ENCODE data around the gene DXO.
"Not testable (repeated sequence)": the region's sequence is repeated elsewhere in the genome, so short reads cannot be mapped to it uniquely, and the experiment has no call there.

Gene DXO

DNA sequence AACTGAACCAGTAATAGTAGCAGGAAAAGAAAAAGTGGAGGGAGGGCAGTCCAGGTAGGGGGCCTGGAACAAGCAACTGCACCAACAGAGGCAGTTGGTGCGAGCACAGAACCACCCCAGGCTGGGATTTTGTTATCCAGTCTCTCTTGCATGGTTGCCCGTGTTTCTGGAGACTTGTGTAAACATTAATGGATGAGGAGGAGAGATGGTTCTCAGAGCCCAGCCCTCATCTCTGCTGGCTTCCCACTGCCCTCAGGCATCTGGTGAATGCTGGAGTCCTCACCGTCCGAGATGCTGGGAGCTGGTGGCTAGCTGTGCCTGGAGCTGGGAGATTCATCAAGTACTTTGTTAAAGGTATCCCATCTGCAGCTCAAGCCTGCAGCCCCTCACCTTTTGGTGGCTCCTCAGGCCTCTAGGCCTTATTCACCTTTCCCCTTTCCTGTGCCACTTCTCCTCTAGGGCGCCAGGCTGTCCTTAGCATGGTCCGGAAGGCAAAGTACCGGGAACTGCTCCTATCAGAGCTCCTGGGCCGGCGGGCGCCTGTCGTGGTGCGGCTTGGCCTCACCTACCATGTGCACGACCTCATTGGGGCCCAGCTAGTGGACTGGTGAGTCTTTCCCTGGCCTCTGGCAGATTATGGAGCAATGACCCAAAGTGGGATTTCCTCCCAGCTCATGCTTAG lies 8.4 kb upstream of the DXO start:
- DNase-seq = not testable (repeated sequence)

DNA sequence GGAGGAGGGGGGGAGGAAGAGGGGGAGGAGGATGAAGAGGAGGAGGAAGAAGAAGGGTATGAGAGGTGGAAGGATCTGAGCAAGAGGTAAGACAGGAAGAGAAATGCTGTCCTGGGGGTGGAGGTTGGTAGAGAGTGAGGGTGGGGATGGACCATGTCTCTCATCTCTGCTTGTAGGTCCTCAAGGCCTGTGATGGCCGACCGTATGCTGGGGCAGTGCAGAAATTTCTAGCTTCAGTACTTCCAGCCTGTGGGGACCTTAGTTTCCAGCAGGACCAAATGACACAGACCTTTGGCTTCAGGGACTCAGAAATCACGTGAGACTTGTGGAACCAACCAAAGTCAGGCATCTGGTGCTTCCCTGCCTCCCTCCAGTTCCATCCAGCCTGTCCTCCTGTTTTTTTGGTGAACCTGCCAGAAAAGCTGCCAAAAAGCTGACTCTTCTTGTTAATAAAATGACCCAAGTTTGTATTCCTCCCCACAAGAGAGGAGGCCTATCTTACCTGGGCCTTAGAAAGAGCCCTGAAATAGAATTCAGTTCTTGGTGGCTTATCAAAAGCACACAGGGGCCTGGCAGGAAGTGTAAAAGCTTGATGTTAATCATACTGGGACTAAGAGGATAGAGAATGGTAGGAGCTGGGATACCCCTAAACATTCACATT lies 7.4 kb upstream of the DXO start:
- no peak for DNase-seq

DNA sequence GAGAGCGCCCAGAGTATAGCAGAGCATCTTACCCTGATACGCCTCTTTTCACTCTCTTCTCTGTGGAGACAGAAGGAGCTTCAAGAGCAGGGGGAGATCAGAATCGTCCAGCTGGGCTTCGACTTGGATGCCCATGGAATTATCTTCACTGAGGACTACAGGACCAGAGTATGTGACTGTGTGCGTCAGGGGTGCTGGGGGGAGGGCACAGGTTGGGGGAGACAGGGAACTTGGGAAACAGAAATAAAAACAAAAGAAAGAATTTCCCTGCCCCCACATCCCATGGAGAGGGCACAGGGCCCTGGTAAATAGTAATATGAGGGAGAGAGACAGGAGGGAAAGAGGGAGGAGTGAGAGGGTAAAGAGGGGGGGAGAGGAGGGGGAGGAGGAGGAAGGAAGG lies 6.9 kb upstream of the DXO start:
- DNase-seq = no peak

DNA sequence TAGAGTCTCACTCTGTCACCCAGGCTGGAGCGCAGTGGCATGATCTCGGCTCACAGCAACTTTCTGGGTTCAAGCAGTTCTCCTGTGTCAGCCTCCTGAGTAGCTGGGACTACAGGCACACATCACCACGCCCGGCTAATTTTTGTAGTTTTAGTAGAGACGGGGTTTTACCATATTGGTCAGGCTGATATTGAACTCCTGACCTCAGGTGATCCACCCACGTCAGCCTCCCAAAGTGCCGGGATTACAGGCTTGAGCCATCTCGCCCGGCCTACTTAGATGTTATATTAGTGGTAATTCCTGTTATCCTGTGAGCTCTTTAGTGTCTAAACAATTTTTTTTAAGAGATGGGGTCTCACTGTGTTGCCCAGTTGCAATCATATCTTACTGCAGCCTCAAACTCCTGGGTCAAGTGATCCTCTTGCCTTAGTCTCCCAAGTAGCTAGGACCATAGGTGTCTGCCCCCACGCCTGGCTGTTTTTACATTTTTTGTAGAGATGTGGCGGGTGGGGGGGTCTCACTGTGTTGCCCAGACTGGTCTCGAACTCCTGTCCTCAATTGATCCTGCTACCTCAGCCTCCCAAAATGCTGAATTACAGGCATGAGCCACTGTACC lies 6.0 kb upstream of the DXO start:
- DNase-seq = no peak

DNA sequence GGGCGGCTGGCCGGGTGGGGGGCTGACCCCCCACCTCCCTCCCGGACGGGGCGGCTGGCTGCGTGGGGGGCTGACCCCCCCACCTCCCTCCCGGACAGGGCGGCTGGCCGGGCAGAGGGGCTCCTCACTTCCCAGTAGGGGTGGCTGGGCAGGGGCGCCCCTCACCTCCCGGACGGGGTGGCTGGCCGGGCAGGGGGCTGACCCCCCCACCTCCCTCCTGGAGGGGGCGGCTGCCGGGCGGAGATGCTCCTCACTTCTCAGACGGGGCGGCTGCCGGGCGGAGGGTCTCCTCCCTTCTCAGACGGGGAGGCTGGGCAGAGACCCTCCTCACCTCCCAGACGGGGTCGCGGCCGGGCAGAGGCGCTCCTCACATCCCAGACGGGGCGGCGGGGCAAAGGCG lies 4.1 kb upstream of the DXO start:
- DNase-seq = not testable (repeated sequence)

DNA sequence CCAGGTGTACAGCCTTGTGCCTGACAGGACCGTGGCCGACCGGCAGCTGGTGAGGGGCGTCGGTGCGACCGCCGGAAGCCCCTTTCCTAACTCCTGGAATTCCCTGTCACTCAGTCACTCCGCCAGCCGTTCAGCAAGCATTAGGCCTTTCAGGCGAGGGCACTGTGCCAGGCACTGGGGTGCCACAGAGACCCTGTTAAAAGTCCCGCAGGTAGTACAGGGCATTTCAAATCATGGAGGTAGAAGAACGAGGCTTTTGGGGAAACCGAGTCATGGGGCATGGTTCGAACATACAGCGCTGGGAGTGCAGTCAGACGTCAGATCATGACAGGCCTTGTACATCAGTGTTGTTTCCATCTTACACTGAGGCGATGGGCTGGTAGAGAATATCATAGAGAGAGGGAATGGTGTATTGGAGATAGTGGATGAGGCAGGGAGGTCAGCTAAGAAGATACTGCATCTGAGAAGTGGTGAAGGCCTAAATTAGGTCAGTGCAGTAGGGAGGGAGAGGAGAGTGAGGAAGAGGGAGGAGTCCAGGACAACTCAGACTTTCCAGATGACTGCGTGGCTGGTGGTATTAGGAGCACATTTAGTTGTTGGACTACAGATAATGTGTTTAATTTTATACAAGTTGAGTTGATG lies 892 bp upstream of the DXO start:
- no peak for DNase-seq

DNA sequence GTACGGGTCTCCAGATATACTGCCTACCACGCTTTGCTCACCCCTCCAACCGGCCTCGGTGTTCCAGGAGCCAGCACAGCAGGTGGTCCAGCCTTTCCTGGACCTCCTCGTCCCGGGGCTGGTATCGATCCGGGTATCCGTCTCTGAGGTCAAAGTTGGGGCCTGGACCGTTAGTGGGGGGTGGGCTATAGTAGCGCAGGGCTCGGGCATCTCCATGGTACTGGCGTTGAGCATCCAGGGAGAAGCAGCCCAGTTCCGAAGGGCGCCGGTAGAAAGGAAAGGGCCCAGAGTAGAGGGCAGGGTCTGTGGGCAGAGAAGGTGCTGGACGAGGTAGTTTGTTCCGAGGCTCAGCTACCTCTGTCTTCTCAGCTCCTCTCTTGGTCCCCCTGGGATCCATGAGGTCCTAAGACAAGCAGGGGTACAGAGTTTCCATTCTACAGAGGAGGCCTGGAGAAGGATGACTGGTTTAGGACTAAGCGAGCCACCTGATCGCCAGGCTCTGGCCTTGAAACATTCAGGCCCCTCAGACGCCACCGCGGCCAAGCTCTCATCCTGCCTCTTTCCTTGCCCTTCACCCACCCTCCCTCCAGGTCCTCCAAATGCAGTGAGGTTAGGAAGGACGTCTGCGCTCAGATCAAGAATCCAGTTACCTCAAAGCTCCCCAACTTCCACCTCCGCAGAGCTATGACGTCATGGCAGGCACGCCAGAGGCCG lies 502 bp downstream of the DXO start:
- no peak for DNase-seq

DNA sequence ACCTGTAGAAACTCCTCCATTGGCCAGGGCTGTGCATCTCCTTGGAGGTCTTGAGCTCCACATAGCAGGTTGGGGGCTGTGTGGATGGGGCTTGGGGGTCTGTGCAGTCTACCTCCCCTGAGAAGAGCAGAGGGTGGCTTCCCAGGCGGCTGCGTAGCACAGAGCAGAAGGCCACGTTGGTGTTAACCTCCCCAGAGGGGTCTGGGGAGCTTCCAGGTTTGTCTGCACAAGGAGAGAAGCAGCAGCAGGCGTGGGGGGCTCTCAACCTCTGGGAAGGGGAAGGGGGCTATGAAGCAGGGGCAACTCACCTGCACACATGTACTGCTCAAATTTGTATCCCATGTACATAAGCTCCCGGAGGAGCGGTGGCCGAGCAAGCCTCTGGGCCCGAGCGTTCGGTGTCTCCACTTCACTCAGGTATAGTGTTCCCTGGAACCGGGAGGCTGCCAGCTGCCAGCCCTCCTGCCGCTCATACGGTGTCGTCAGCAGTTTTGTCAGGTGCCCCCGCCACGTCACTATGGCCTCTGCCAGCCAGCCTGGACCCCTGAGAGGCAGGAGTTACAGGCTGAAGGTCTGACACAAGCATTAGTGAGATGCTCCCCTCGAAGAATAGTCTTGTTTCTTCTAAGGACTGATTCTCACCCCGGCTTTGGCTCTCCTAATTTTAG lies 1.2 kb downstream of the DXO start:
- peak in 1 of 56 donors; percentile 10 for DNase-seq

DNA sequence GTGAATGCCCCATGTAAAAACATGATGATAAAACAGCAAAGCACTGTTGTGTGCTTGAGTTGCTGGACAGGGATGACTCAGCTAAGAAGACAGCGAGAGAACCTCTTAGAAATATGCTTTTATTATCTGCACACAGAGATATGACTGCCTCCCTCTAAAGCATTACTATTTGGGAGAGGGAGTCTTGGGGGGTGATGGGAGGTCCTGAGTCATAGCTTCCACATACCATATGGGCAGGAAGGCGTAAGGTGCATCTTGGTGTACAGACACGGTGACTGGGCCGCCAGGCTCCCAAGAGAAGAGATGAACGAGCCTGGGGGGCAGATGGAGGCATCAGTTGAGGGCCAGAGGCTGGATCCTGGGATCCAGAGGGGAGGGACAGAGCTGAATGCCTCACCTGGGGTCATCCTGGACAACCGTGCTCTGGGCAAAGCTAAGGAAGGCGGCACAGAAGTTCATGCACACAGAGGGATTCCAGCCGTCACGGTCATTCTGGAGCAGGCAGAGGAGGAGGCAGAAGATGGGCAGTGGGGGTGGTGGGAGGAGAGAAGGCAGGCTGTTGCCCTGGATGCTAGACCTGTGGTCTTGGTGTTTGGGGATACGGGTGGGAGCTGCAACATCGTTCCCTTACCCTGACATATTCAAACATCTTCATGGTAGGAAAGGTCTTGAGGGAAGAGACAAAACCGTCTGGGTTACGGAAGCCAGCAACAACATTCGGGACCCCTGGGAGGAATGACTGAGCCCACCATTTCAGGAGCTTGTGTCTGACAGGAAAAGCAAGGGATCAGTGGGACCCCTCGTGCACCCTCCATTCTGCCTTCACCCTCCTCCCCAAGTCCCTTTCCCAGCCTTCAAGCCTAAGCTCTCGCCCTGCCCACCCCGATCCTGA lies 2.0 kb downstream of the DXO start:
- no peak for DNase-seq

DNA sequence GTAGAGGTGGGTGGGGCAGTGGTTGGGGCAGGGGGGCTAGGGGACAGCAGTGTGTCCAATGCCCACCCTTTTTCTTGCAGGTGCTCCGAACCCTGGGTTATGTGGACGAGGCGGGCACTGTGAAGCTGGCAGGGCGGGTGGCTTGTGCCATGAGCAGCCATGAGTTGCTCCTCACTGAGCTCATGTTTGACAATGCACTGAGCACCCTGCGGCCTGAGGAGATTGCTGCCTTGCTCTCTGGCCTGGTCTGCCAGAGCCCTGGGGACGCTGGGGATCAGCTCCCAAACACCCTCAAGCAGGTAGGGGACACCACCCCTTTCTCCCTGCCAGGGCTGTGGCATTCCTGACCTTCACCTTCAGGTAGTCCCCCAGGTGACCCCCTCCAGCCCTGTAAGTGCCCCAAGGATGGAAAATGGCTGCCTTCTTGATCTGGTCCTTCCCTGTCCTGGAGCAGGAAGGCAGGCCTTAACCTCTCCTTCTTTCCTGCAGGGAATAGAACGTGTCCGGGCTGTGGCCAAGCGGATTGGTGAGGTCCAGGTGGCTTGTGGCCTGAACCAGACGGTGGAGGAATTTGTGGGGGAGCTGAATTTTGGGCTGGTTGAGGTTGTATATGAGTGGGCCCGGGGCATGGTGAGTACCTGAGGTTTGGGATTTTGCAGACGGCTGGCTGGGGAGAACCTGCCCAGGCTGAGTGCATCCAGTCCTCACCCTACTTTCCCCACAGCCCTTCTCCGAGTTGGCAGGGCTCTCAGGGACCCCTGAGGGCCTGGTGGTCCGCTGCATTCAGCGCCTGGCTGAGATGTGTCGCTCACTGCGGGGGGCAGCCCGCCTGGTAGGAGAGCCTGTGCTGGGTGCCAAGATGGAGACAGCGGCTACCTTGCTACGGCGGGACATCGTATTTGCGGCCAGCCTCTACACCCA lies 2.9 kb downstream of the DXO start:
- no peak for DNase-seq

DNA sequence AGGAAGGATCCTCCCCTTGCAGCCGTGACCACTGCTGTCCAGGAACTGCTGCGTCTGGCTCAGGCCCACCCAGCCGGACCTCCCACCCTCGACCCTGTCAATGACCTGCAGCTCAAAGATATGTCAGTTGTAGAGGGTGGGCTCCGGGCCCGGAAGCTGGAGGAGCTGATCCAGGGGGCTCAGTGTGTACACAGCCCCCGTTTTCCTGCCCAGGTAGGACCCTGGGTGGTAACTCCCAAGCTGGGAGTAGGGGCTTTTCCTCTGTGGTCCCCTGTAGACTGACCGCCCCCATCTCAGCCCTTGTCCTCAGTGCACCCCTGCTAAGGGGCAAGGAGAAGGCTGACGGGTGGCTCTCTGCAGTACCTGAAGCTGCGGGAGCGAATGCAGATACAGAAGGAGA lies 3.6 kb downstream of the DXO start:
- DNase-seq = no peak

DNA sequence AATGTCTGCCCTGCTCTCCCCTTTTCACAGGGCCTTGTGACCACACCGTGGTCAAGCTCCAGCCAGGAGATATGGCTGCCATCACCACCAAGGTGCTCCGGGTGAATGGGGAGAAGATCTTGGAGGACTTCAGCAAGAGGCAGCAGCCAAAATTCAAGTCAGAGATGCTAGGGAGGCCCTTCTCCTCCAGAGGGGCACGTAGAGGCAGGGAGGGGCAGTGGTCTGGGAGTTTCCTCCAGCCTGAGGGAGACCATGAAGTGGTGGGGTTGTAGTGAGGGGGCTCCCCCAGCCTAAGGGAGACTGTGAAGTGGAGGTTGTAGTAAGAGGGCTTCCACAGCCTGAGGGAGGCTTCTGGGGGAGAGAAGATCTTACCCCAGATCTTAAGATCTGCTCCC lies 4.0 kb downstream of the DXO start:
- DNase-seq = no peak

DNA sequence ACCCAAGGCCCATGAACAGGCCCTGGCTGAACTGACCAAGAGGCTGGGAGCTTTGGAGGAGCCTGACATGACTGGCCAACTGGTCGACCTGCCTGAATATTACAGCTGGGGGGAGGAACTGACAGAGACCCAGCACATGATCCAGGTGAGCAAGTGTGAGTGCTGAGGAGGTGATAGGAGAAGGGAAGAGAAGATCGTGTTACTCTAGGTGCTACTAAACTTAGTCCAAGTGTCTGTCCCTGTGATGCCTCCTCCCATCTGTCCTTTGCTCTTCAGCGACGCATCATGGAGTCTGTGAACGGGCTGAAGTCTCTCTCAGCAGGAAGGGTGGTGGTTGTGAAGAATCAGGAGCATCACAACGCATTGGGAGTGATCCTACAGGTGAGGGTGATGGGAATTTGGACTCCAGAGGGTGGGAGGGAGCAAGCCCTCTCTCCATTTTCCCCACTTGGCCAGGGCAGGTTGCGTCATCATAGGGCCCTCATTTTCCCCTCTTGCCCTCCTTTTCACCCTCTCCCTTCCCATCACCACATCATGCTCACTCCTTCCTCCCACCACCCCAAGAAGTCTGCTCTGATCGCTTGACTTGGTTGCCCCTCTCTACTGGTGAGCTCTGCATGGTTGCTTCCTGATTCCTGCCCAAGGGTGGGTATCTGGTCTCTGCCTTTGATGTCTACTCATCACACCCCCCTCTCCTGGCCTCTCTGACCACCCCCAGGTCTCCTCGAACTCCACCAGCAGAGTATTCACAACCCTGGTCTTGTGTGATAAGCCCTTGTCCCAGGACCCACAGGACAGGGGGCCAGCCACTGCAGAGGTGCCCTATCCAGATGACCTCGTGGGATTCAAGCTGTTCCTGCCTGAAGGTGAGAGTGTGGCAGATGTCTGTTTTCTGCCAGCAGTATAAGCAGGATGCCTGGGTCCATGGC lies 4.7 kb downstream of the DXO start:
- no peak for DNase-seq

DNA sequence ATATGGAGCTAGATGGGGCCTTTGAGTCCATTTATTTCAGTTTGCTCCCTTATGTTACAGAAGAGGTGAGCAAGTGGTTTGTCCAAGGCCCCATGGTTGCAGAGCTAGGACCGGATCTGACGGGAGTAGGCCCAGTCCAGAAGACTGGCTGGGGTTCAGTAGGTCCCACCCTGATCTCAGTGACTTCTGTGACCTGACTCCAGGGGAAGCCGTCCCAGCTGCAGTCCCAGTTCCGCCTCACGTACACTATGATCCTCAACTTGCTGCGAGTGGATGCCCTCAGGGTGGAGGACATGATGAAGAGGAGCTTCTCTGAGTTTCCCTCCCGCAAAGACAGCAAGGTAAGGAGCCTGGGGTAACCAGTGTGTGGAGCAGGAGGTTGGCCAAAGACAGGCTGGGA lies 5.4 kb downstream of the DXO start:
- DNase-seq = no peak

DNA sequence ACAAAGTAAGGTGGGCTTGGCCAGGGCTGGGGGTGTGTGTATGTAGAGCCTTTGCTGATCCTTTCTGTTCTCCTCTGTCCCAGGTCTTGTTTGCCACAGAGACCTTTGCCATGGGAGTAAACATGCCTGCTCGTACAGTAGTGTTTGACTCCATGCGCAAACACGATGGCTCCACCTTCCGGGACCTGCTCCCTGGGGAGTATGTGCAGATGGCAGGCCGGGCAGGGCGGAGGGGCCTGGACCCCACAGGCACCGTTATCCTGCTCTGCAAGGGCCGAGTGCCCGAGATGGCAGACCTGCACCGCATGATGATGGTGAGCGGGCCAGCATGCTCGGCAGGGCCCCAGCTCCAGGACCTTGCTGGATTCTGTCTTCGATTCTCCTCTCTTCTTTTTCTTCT lies 6.2 kb downstream of the DXO start:
- no peak for DNase-seq

DNA sequence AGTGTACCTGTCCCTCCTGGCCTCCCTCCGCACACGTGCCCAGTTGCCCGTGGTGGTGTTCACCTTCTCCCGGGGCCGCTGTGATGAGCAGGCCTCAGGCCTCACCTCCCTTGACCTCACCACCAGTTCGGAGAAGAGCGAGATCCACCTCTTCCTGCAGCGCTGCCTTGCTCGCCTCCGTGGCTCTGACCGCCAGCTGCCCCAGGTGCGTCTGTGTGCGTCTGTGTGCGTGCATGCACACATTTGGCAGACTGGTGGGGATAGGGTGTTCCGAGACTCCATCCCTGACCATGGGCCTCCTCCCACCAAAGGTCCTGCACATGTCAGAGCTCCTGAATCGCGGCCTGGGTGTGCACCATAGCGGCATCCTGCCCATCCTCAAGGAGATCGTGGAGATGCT lies 8.0 kb downstream of the DXO start:
- DNase-seq = no peak

DNA sequence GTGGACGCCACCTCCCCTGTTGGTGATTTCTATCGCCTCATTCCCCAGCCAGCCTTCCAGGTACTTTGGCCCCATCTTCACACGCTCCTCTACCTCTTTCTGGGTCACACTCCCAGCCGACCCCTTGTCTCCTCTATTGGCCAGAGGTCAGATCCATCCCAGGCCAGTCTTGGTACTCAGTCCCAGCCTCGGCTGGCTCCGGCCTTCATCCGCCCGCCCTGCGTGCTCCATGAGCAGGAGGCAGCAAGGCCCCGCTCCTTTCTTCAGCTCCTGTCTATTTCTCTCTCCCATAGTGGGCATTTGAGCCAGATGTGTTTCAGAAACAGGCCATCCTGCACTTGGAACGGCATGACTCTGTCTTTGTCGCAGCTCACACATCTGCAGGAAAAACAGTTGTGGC lies 10.3 kb downstream of the DXO start:
- DNase-seq = no peak
